Measurements from ENCODE around the gene TRERF1.
"Not testable (repeated sequence)": the region's sequence is repeated elsewhere in the genome, so short reads cannot be mapped to it uniquely, and the experiment has no call there.

The TRERF1 gene

DNA sequence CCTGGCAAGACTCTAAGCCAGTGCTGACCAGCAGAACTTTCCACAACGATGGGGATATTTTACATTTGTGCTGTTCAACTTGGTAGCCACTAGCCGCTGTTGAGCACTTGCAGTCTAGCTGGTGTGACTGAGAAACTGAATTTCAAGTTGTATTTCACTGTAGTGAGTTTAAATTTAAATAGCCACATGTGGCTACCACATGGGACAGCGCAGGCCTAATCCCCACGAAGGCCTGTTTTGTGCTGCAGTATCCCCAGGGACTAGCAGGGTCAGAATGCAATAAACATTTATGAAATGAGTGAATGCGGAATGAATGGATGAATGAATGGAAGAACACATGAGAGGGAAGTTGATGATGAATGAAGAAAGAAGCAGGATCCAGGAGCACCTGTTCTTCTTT, 115.8 kb downstream of the TRERF1 start:
- DNase-seq = no peak

DNA sequence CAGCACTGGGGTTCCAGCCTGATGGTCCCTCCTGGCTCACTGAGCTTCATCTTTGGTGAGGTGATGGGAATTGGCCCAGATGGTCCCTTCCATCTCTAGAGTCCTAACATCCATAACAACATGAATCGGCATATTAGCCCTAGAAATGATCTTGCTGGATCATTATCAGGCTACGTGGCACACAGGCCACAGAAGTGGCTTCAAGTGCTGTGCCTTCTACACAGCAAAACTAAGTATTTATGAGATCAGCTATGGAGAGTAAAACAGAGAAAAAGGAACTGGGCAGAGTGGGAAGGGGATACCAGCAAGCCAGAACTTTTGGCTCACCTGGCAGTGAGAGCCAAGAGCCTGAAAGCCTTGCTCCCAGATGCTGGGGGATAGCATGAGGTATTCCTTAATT, 116.9 kb downstream of the TRERF1 start:
- DNase-seq = no peak

DNA sequence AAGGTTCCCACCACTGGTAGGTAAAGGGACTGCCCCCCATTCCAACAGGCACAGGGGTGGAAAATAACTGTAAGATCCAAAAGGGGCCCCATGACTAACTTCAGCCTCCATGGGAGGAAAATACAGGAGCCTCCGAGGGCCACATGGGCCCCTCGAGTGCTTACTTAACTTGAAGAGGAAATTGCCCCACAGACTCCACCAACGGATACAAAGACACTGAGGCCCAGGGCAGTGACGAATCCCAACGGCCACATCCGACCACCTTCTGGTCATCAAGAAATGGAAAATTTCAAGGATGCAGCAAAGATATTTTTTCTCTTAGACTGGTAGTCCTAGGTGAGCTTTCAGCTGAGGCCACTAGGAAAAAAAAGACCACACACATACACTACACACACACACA, 118.1 kb downstream of the TRERF1 start:
- no peak for DNase-seq

DNA sequence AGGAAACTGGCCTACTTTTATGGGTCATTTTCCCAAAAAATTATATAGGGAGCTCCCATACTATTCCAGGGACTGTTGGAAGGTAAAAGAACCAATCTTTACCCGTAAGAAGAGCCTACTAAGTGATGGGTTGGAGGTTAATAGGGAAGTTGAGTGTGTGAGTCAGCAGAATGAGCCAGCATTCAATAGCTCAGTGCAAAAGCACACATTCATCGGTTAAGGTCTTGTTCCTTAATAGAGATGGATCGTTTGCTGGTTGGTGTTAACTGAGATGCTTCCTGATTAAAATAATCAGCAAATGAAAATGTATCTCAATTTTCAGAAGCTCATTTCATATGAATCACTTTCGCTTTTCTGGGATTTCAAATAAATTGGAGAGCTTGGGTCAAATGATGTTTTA, 118.8 kb downstream of the TRERF1 start:
- no peak for DNase-seq

DNA sequence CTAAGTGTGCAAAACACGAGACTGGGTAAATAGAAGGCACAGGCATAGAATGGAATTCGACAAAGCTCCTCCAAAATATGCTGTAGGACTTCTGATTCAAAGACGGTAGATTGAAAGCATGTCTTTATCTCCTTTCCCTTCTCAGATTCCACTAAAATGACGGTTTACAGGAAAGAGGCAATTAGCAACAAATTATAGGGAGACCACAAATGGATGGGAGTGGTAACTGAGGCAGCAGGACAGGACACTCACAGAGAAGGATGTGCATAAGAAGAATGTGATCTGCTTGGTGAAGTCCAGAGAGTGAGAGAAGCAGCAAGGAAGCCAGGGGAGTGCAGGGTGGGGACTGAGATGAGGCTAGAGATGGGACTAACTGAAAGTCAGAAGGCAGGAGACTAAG, 120.7 kb downstream of the TRERF1 start:
- no peak for DNase-seq

DNA sequence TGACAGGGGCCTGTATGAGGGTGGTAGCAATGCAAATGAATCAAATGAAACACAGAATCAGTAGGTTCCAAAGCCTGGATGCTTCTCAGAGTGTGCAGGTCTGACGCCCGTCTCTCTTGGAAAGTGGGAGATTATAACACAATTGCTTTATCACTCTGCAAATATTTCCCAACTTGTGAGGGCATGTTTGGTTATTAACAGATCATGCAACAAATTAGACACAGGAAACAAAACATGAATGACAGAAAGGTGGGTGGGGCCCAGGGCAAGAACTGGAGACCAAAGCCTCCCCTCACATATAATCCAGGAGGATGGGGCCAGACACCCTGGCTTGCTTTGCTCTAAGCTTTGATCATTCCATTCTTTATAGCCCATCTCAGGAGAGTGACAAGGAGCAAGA, 125.5 kb downstream of the TRERF1 start:
- DNase-seq = no peak

DNA sequence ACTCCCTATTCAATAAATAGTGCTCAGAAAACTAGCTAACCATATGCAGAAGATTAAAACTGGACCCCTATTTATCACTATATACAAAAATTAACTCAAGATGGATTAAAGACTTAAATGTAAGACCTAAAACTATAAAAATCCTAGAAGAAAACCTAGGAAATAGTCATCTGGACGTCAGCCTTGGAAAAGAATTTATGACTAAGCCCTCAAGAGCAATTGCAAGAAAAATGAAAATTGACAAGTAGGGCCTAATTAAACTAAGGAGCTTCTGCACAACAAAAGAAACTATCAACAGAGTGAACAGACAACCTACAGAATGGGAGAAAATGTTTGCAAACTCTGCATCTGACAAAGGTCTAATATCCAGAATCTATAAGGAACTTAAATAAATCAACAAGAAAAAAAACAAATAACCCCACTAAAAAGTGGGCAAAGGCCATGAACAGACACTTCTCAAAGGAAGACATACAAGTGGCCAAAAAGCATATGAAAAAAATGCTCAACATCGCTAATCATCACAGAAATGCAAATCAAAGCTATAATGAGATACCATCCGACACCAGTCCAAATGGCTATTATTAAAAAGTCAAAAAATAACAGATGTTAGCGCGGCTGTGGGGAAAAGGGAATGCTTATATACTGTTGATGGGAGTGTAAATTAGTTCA, 126.9 kb downstream of the TRERF1 start:
- DNase-seq = not testable (repeated sequence)

DNA sequence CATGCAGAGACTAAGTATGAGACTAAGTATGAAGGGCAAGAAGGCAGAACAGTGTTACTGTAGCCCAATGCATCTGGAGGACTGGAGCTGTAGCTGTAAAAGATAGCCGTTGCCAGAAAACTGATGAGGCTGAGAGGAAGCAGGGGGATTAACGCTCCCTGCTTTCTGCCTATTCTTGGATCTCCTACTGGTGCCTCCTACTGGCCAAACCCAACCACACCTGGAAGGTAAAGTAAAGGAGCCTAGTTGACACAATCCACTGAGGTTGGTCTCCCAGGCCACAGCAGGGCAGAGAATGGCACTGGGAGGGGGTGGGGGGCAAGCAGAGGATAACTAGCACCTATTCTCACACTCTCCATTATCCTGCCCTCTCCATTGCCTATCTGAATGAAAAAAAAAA, 129.1 kb downstream of the TRERF1 start:
- no peak for DNase-seq

DNA sequence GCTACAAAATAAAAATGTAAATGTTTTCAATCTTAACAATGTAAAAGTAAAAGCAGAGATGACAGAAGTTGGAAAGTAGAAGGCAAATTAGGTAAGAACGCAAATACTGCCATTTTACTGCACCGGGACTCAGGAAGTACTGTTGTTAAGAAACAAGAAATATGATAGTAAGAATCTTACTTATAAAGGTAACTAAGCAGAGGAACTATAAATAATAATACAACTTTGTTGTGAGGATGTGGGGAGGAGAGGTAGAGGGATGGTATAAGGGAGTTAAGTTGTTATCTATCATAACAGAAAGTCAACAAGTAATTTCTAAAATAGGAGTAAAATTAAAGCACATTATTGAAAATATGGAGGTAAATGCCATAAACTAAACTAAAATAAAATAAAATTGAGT, 129.8 kb downstream of the TRERF1 start:
- DNase-seq = no peak

DNA sequence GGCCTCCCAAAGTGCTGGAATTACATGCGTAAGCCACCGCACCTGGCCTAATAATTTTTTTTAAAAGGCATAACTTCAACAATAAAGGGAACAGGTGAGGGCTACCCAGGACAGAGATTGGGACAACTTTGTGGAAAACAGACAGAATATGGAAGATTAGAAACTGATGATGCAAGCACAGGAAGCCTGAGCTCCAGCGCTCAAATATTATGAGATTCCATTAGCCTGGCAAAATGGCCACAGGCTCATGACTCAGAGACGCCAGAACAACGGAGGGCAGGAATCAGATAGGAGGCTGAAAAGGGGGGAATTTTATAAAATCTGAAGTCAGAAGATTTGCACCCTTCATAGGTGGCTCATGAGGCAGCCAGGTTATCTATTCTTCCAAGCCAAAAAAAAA, 131.0 kb downstream of the TRERF1 start:
- DNase-seq = no peak

DNA sequence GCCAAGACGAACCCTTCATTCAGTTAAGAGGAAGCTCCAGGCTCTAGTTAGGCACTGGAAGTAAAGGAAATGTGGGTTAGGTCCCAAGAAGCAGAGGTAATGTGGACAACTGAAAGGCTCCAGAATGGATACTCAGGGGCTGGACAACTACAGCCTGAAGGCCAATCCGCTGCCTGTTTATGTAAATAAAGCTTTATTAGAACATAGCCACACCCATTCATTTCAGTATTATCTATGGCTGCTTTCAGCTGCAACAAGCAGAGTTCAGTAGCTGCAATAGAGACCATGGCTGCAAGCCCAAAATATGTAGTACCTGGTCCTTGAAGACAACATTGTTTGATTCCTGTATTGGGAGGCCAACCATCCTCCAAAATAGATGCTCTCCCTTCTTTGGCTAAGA, 133.2 kb downstream of the TRERF1 start:
- no peak for DNase-seq

DNA sequence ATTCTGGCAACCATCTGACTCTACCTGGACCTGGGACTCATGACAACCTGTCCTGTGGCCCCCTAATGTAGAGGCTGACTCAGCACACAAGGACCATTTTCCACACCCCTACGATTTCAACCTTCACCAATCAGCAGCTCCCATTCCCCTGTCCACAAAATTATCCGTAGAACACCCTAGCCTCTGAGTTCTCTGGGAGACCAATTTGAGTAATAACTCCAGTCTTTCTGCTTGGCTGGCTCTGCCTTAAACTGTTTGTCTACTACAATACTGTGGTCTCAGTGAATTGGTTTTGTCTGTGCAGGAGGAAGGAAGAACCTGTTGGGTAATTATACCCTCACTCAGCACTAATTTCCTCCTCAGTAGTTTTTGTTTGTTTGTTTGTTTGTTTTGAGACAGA, 134.7 kb downstream of the TRERF1 start:
- no peak for DNase-seq

DNA sequence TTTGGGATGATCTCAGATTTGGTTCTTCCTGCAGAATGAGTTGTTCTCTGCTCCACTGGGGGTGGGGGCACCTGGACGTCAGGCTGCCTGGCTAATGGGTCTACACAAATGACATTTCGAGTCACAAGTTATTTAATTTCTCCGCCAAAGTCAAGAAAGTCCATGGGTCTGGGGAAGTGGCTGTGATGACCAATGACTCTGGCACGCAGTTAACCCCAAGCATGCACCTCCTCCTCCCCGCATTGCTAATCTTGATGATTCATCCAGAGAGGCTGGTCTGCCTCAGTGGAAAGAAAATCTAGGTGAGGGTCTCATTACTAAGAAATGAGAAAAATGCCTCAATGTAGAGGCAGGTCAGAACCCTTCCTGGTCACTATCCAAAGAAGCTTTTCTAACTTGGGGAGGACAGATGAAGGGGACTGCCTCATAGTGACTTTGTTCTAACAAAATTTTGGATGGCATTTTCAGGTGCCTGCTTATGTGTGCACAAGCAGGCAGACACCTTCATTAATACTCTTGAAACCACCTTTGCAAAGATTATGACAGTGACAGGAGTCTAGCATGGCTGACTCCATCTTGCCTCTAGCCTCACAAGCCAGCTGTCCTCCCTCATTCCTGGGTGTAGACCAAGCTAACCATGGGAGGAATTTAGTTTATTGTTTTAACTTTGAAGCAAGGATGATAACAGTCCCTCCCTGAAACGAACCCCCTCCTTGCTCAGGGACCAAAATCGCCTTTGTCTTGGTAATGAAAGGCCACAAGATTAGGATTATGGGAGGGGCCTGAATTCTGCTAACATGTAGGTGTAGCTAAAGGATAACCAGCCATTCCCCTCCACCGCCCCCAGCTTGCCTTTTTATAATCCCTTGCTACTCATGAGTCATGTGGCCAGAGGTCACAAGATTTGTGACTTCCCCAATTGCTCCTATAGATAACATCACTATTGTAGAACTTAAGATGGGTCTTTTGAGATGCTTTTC, 135.4 kb downstream of the TRERF1 start:
- DNase-seq = no peak

DNA sequence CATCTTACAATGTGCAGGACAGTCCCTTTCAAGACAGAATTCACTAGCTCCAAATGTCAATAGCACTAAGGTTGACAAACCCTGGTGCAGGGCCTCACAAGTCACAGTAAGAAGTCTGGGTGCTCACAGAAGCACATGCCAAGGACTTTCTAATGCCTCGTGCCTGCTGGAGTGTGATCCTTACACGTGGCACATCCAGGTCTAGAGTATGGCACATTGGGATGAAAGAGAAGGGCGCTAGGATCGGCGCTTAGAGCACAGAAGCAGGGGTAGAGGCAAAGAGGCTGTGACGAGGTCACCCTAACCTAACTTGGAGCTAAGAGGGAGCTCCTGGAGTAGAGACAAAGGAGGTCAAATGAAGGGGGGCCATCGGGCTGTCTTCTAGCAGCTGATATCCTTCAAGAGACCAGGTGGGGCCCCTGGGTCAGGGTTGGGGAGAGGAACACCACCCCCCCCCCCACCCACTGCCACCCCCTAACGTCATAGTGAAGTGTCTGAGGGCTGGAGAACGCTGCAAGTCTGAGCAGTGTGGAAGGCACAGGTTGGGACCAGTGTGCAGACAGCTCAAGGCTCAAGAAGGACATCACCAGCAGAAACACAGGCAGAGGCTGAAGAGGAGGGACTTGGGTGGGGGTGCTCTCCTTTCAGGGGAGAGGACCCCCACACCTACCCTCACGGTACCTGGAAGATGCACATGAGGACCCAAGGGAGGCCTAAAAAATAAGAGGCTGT, 136.3 kb downstream of the TRERF1 start:
- no peak for DNase-seq

DNA sequence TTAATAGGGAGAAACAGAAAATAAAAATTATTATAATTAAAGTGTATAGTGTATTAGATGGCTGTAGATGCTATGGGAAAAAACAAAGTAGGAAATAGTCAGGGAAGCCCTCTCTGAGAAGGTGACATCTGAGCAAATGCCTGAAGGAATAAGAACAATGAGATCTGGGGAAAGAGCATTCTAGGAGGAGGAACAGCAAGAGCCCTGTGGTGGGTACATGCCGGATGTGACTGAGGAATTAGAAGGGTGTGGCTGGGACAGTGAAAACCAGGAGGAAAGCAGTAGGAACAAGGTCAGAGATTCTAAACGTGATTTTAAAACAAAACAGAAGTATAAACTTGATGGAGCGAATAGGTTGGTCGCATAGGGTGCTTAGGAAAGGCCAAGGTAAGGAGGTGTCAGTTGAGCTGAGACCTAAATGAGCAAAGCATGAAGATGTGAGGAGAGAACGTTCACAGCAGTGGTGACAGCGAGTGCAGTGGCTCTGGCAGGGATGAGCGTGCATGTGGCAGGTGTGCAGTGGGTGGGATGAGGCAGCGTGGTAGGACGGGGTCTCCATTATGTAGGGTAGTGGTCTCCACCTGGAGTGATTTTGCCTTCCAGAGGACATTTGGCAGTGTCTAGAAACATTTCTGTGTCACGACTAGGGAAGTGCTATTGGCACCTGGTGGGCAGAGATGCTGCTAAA, 137.0 kb downstream of the TRERF1 start:
- no peak for DNase-seq

DNA sequence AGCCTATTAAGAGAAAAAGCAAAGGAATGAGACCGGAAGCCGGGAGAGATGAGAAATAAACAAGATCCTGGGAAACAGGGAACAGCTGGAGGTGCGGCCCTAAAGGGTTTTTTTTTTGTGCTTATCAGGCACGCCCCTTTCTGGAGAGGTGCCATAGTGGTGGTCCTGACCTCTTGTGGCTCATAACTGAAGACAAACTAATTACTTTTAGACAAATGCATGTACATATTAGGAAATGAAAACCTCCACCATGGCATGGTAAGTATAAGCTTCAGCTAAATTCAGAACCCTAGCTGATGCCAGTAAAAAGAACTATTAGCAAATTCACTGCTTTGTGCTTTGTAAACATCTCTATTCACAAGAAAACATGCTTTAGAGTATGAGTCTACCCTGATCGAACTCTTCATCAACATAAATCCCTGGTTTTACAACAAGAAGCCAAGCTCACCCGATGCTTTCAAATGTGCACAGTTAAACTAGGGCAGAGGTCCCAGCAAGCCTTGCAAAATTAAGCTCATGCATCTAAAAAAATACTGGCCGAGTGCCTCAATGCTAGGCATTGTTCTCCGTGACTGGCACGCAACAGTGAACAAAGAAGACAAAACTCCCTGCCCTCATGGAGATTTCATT, 137.7 kb downstream of the TRERF1 start:
- DNase-seq = no peak

DNA sequence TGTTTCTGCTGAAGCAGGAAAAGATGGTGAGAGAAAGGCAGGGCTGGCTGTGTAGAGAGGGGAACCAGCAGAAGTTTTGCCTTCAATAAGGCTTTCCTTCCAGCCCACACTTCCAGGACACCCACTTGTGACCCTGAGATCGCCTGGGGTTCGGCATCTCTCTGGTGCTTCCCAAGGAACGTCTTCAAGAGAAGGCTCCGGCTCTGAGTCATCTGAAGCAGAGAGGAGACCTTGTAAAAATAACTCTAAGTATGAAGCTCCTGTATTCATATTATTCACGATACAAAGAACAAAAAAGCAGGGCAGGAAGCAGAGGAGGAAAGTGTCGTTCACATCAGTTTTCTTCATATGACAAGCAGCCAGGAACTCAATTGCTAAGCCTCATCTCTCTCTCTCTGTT, 138.7 kb downstream of the TRERF1 start:
- DNase-seq = no peak

DNA sequence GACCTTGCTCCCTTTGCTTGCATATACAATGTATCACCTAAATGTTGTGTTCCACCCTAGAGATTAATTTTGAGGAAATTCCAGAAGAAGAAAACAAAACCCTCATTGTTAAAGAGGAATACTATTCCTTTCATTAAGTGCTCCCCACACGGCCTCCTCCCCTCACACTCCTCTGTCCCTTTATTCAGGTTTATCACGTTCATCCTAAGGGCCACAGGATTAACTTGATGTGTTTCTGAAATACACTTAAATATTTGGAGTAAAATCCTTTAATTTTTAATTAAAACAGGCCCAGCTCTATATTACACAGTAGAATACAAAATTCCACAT, 144.6 kb downstream of the TRERF1 start:
- DNase-seq = no peak

DNA sequence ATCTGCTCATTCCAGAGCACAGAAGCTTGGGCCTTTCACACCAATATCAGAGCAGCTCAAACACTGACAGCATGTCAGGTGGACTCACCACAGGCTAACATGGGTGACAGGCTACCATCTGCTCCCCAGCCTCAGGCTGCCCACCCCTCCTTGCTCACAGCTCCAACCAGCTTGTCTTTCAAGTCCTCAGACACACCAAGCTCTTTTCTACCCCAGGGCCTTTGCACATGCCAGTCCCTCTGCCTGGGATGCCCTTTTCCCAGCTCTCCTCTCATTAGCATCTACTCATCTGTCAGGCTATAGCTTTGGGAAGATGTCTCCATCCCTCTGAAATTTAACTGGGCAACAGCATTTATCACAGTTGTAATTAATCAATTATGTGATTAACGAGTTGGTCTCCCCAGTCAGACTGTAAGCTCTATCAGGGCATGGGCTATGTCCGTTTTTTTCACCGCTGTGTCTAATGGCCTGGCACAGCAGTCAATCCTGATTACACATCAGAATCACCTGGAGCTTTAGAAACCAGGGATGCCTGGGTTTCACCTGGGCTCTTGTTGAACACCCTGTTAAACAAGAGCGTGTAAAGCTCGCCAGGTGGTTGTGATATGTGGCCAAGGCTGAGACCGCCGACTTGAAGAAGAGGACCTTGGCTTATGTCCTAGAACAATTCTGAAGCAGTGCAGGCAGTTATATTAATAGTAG, 145.1 kb downstream of the TRERF1 start:
- no peak for DNase-seq

DNA sequence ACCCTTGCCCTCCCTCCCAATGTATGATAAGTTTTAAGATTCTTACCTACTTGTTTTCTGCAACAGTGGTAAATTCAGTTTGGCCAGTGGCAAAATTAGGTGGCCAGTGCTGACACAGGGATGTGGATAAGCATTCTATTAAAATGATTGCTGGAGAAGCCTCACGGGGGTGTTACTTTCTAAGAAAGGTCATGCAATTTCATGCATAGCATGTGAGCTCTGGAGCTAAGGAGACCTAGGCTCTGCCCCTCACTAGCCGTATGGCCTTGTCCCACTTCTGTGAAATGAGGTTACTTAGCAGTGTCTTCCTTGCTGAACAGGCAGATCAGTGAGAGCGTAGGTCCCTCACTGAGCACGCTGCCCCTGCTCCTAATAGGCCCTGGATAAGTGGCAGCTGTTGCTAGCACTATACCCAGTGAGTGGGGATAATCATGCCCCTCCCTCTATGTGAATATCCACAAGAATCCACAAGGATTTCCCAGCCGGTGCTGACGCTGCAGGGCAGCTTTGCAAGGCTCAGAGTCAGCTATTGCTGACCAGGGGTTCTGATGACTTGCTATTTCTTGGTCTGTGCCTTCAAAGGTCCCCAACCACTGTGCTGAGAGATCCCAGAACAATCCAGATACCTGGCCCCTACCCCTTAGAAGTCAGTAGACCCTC, 147.5 kb downstream of the TRERF1 start:
- no peak for DNase-seq

DNA sequence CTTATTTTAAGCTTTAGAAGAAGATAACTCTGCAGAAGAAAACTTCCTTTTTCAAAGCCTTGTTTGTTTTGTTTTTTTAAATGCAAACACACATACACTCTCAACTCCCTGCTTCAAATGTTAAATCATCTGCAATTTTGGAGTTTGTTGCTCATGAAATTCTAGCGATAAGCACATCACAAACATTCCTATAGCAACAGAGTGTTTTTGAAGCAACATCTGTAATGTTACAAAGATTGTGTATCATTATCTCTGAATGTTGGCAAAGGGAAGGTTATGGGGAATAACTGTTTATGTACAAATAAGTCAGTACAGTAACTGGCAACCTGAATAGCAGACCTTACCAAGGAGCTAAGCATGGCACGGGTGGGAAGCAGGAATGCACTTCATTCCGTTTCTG, 149.3 kb downstream of the TRERF1 start:
- no peak for DNase-seq

DNA sequence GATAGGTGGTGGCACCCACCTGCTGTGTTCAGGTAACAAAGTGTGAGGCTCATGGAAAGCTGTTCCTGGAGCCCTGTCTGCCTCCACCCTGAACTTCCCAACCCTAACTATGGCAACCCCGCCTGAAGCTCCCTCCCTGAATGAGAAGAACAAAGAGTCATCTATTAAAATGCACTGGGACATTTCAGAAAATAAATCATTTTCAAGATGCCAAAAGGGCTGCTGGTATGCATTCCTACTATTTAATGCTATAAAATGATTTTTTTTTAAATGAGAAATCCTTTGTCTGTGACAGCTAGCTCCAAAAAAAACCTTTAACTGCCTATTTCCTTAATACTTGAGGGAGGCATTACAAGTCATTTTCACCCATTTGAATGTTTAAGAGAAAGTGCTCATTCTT, 149.7 kb downstream of the TRERF1 start:
- no peak for DNase-seq
